HG03159 (cell line): ENCODE measurements around the gene ENPP5.

Experiments used
- ATAC-seq: cut with Tn5 transposase; IDR thresholded peaks from one replicate; pipeline ENCODE4 v1.9.1; 2021; ENCODE audit warnings: mild to moderate bottlenecking, moderate library complexity; ENCODE audit not compliant: unreplicated experiment

Gene ENPP5

GRCh38 chr6:46170357-46171289 is at the start of gene ENPP5:
Gene ENPP5 (minus strand): TSS chr6:46170980. CDS start chr6:46168262, 2,718 bp downstream.
- peak; percentile 87 for ATAC-seq

GRCh38 chr6:46219661-46220060 is 48.9 kb upstream of the ENPP5 start:
- no peak for ATAC-seq

GRCh38 chr6:46218457-46218856 is 47.7 kb upstream of the ENPP5 start:
- ATAC-seq: no peak

- ATAC-seq: peak; percentile 63
These were observed 46.9 kb upstream of the ENPP5 start for GRCh38 chr6:46217671-46218131.

GRCh38 chr6:46216879-46217278 is 46.1 kb upstream of the ENPP5 start:
- ATAC-seq: no peak

GRCh38 chr6:46215777-46216176 is 45.0 kb upstream of the ENPP5 start:
- ATAC-seq: no peak

- no peak for ATAC-seq
These were observed 44.4 kb upstream of the ENPP5 start for GRCh38 chr6:46215213-46215612.

- ATAC-seq: no peak
These were observed 41.1 kb upstream of the ENPP5 start for GRCh38 chr6:46211917-46212316.

GRCh38 chr6:46210294-46210693 is 39.5 kb upstream of the ENPP5 start:
- no peak for ATAC-seq

- no peak for ATAC-seq
These were observed 37.5 kb upstream of the ENPP5 start for GRCh38 chr6:46208303-46208702.

- no peak for ATAC-seq
These were observed 36.4 kb upstream of the ENPP5 start for GRCh38 chr6:46207174-46207573.

GRCh38 chr6:46204880-46205650 is 34.3 kb upstream of the ENPP5 start:
- no peak for ATAC-seq

- ATAC-seq: no peak
These were observed 32.8 kb upstream of the ENPP5 start for GRCh38 chr6:46203391-46204177.

GRCh38 chr6:46201702-46202101 is 30.9 kb upstream of the ENPP5 start:
- ATAC-seq: no peak

- ATAC-seq: no peak
These were observed 28.6 kb upstream of the ENPP5 start for GRCh38 chr6:46199387-46199786.

- no peak for ATAC-seq
These were observed 21.2 kb upstream of the ENPP5 start for GRCh38 chr6:46191961-46192360.

- no peak for ATAC-seq
These were observed 20.1 kb upstream of the ENPP5 start for GRCh38 chr6:46190889-46191288.

GRCh38 chr6:46189726-46190125 is 18.9 kb upstream of the ENPP5 start:
- no peak for ATAC-seq

GRCh38 chr6:46186583-46186982 is 15.8 kb upstream of the ENPP5 start:
- no peak for ATAC-seq

GRCh38 chr6:46184114-46184513 is 13.3 kb upstream of the ENPP5 start:
- ATAC-seq: no peak

- ATAC-seq: peak; percentile 42
These were observed 5.2 kb upstream of the ENPP5 start for GRCh38 chr6:46175976-46176375.
